ENCODE data around the gene ERICH6B.

The ERICH6B gene

DNA sequence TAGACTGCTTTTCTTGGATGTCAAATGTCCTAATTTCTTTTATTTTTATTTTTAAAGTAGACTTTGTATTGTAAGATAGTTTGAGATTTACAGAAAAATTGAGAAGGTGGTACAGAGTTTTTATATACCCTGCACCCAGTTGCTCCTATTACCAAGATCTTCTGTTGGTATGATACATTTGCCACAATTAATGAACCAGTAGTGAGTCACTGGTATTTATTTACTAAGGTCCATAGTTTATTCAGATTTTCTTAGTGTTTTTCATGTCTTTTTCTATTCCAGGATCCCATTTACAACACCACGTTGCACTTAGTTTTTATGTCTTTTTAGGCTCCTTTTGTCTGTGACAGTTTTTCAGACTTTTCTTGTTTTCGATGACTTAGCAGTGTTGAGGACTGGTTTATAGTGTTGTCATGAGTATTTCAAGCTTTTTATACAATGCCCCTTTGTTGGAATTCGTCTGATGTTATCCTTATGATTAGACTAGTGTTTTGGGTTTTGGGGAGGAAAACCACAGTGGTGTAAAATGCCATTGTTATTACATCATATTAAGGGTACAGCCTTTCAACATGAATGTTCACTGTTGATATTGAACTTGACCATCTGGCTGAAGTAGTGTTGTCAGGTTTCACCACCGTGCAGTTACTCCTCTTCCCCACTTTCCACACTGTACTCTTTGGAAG, 114.9 kb downstream of the ERICH6B start:
- no peak for DNase-seq (ENCODE audit: low spot score)

DNA sequence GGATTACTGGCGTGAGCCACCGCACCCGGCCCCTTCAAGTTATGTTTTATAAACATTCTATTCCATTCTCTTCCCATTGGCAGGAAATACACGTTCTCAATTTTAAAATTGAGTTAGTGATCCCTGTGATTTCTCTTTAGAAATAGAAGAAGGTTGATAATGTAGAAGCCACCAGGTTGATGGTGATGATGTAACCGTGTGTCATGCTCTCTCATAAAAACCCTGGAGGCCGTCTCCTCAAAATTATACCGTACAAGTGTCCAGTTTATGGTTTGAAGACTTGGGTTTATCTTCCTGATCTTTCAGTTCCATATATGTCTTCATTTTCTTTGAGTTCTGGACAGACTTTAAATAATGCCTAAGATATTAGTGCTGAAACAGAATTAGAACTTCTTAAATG, 118.6 kb downstream of the ERICH6B start:
- no peak for DNase-seq (ENCODE audit: low spot score)

DNA sequence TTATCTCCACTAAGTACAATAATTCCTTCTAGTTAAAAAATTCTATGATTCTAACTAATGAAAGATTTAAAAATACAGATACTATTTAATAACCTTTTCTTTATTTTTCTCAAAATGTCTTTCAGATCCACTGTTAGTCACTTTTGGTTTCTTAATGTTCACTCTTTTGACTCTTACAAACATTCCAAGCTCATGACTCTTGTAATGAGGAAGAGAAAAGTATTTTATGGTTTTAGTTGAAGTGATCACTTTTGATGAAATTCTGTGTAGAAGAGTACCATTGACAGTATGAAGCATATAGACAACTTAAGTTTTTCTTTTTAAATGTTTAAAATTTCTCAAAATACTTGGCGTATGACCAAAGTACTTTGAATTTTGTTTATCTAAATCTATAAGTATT, 123.0 kb downstream of the ERICH6B start:
- no peak for DNase-seq (ENCODE audit: low spot score)

Measured in hematopoietic multipotent progenitor cell treated with erythropoietin and hydrocortisone succinate and interleukin-3 and kit ligand, for 17 days (in vitro differentiated cells).